ENCODE results near the gene COPS2. TPM values are rescaled to one million over a fixed set of nuclear protein-coding genes. Genes with fewer than 3 reads are reported as not detected.

Gene COPS2
- total and polyA plus RNA-seq, 10 of the 15 experiments (the other 5 are each of a cell fraction or from before 2014, with no cell fraction given) = 31.5 to 115 (median 76.3) TPM

DNA sequence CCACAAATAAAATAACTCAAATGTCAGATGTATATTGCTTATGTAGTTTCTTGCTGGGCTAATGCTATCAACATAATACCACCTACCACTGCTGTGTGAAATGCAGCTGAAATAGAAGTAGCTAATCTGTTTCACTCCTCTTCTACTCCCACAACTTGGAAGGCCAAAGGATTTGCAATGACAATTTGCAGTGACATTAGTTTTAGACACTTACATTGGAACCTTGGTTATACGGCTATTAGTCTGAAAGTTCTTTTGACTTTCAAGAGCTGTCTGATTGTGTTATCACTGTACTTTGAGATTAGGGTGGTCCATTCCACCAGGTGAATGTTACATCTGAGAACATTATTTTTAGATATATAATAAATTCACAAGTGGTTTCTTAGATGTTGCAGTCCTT is 33.5 kb downstream of the COPS2 start:
- FAIRE-seq (no peak), DNase-seq (ENCODE audit: low read depth, low spot score) (no peak), ATAC-seq (no peak)
- BruUV-seq (replicated peaks) = no TSS peak
- no peak overlapping the region for H2AFZ ChIP-seq (ENCODE audit: control insufficient read depth, low read depth, low read length)
- intact Hi-C loops (cut with micrococcal nuclease; ENCODE audit: unreplicated experiment) (no loop called here), in situ Hi-C loops (cut with MboI) (no loop called here)
- SMC1A ChIA-PET (ENCODE audit: uncharacterized antibody, unreplicated experiment) = interaction anchor here (1.3 to 1.6 kb wide), 2 partner anchors 15 to 16 kb away, joined by 3 to 4 read pairs; no protein-coding TSS in a partner anchor
- no peaks in the 10 kb centered on the region for H3K79me2 ChIP-seq (ENCODE audit: control insufficient read depth, insufficient read depth, low read length)
- no peak overlapping the region for H3K27ac ChIP-seq (ENCODE audit: control insufficient read depth, insufficient read depth)
- H3K27me3 ChIP-seq (replicated peaks in 1 of 2; ENCODE audit: control insufficient read depth in 2 of 2, insufficient read depth in 2 of 2, low read length in 1 of 2) = no peaks in the 10 kb centered on the region
- H3K4me1 ChIP-seq (ENCODE audit: control insufficient read depth, insufficient read depth, low read length) = no peaks in the 10 kb centered on the region
- no peaks in the 10 kb centered on the region for H4K20me1 ChIP-seq (ENCODE audit: control insufficient read depth, insufficient read depth)
- RAD21 ChIA-PET (ENCODE audit: unreplicated experiment) = interaction anchor here (1.2 kb wide), 1 partner anchor 146 kb away, joined by 3 read pairs; no protein-coding TSS in a partner anchor
- no peak overlapping the region for H3K4me2 ChIP-seq (ENCODE audit: control insufficient read depth, insufficient read depth)
- TF ChIP-seq EGR1 (IDR thresholded peaks at IDR 0.05; ENCODE audit: borderline replicate concordance in 1 of 2, low read depth in 2 of 2, low read length in 2 of 2) = no peak
- TF ChIP-seq KLF5 (IDR thresholded peaks at IDR 0.05; ENCODE audit: partially characterized antibody) = no peak
- no peak for TF ChIP-seq ATF7 (IDR thresholded peaks at IDR 0.05; ENCODE audit: low read depth)
- TF ChIP-seq NRF1 (conservative IDR thresholded peaks at IDR 0.05; ENCODE audit: low read depth, low read length) = no peak
- no peak for TF ChIP-seq NR2F1 (conservative IDR thresholded peaks at IDR 0.05)
- no peak for TF ChIP-seq FOXK2 (IDR thresholded peaks at IDR 0.05)
- no peak for TF ChIP-seq EZH2 (IDR thresholded peaks at IDR 0.05; ENCODE audit: borderline replicate concordance, control insufficient read depth, low read depth, low read length)
- TF ChIP-seq MYB (IDR thresholded peaks at IDR 0.05; ENCODE audit: borderline replicate concordance, low read depth, low read length) = no peak
- TF ChIP-seq, protein P1, sequence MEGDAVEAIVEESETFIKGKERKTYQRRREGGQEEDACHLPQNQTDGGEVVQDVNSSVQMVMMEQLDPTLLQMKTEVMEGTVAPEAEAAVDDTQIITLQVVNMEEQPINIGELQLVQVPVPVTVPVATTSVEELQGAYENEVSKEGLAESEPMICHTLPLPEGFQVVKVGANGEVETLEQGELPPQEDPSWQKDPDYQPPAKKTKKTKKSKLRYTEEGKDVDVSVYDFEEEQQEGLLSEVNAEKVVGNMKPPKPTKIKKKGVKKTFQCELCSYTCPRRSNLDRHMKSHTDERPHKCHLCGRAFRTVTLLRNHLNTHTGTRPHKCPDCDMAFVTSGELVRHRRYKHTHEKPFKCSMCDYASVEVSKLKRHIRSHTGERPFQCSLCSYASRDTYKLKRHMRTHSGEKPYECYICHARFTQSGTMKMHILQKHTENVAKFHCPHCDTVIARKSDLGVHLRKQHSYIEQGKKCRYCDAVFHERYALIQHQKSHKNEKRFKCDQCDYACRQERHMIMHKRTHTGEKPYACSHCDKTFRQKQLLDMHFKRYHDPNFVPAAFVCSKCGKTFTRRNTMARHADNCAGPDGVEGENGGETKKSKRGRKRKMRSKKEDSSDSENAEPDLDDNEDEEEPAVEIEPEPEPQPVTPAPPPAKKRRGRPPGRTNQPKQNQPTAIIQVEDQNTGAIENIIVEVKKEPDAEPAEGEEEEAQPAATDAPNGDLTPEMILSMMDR (IDR thresholded peaks at IDR 0.05 in 2 of 3, conservative IDR thresholded peaks at IDR 0.05 in 1 of 3; ENCODE audit: control insufficient read depth in 2 of 3, extremely low read depth in 1 of 3, insufficient read depth in 1 of 3, low read depth in 3 of 3, low read length in 3 of 3) = no peak
- TF ChIP-seq GABPA (IDR thresholded peaks at IDR 0.05; ENCODE audit: low read depth) = no peak
- no peak for TF ChIP-seq PML (IDR thresholded peaks at IDR 0.05; ENCODE audit: low read length)
- TF ChIP-seq NFYB (IDR thresholded peaks at IDR 0.05; ENCODE audit: insufficient read depth, low read depth, low read length) = no peak
- TF ChIP-seq ZNF274 (IDR thresholded peaks at IDR 0.05; ENCODE audit: insufficient read depth, insufficient read length) = no peak
- POLR2A ChIA-PET = no interaction called here
- CTCF ChIA-PET = interaction anchor here (0.7 to 2.4 kb wide), 2 partner anchors 9 to 24 kb away, joined by 3 to 11 read pairs; no protein-coding TSS in a partner anchor
- no peak overlapping the region for H3K4me3 ChIP-seq
- H3K9me3 ChIP-seq (replicated peaks; ENCODE audit: control insufficient read depth, insufficient read depth, low read length) = no peaks in the 10 kb centered on the region
- WGBS (ENCODE audit: insufficient coverage, insufficient replicate concordance, low lambda C conversion rate, missing lambda C conversion rate) = 94% methylated on average over 1 of the region's 1 CpG
- H3K36me3 ChIP-seq (ENCODE audit: control insufficient read depth in 2 of 2, insufficient read depth in 2 of 2, low read length in 1 of 2) = peaks cover 0 to 3% of the 10 kb centered on the region in 2 experiments; a peak in 2 of 4 replicates
- no peak overlapping the region for H3K9ac ChIP-seq (ENCODE audit: control insufficient read depth, insufficient read depth, low read length)
